ELR (cell line): Measurements from ENCODE around the gene TMPRSS4.
"Not testable (repeated sequence)": the region's sequence is repeated elsewhere in the genome, so short reads cannot be mapped to it uniquely, and the experiment has no call there.

Experiments
- DNase-seq: peaks from one replicate; pipeline ENCODE4 v3.0.0-alpha.2; 2015; ENCODE audit warnings: low read depth

TMPRSS4 gene

DNA sequence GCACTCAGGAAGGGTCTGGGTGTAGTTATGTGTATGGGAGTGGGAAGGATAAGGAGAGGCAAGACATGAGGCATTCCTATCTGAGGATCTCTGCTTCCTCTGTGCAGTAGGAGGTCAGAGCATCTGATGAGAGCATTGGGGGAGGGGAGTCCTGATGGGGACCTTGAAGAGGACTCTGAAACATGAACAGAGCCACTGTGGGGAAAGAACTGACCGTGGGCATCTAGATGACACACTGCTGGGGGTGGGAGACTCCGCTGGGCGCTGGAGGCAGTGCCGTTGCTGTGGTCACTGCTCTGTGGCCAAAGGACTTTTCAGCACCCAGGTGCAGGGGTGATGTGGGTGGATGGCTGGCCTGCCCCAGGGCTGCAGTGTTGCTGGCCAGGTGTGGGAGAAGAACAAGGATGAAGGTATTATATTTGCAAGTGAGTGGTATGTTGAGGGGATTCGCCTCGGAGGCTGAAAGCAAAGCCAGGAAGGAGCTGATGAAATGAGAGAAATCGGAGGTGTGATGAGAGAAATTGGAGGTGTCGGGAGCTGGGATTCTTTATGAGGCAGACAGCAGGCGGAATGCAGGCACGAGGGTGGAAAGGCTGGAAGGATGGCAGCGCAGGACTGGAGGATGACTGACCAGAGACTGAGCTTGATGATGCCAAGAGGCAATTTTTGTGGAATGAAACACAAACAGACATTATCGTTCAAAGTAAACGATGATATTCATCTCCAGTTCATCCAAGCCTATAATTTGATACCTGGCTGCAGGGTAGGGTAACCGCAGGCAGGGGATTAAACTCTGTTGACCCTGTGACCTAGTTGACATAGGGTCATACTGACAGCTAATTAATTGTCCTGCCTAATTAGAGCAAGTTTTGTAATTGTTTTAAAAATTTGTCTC is 19.4 kb upstream of the TMPRSS4 start:
- DNase-seq = no peak

DNA sequence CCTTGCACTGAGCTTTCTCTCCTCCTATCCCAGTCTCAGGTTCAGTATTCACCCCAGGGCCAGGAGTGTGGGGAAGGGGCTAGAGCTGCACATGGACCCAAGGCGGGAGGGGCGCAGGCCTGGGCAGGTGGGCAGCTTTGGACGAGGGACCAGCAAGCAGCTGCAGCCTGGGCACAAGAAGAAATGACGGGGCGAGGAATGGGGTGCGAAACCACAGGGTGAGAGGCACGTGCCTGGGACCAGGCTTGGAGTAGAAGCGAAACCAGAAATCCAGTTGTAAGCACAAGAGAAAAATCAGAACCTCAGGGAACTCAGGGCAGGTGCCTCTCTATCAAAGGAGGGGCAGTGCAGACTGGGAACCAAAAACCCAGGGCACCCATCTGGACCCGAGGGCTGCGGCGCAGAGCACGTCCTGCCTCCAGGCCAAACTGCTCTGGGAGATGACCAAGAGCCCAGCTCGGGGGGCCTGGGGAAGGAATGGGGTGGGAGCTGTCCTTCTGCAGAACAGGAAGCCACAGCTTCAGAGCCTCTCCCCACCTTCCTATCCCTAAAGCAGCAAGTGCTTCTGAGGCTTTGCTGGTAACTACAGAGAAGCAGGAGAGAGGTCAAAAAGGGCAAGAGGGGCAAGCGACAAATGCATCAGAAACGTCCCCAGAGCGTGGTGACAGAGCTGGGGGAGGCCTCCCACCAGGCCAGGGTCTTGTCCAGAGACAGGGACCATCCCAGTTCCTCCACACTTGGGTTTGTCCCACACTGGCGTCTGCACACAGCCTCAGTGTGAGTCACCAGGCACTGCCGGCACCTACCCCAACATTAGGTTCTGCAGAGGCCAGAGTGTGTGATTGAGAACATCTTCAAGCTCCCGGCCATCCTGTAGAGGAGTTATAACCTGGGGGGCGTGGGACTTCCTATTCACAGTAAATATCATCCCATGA is 18.3 kb upstream of the TMPRSS4 start:
- no peak for DNase-seq

DNA sequence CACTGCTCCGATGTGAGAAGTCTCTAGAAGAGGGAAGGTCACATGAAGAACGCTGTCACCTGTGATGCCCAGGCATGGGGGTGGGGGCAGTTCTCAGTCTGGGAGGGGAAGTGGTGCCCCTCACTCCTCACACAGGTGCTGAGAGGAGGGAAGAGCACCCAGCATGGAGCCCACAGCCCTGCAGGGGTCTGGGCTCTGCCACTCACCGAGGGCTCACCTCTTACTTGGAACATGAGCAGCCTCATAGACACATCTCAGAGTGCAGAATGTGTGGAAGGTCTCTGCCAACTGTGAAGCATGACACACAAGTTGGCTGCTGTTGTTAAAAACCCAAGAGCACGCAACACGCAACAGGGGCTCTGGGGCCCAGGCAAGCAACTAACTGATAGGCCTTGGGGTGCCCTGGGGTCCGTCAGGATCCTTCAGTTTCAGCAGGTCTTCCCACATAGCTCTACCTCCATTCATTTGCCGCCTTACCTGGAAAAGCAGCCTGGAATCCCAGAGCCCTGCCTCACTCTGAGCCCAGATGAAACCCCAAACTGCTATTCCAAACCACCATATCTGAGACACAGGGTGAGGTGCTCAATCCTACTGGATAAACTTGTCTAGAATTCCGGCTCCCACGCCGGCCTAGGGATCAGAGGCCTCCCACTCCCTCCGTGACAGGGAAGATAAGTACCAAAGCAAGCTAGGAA is 17.5 kb upstream of the TMPRSS4 start:
- no peak for DNase-seq

- no peak for DNase-seq
Observed at GRCh38 chr11:118060081-118060661, 16.7 kb upstream of the TMPRSS4 start.

- no peak for DNase-seq
Observed at GRCh38 chr11:118060869-118061268, 16.0 kb upstream of the TMPRSS4 start.

GRCh38 chr11:118061586-118062125 is 15.2 kb upstream of the TMPRSS4 start:
- DNase-seq = no peak

- not testable (repeated sequence) for DNase-seq
Observed at GRCh38 chr11:118062181-118062580, 14.7 kb upstream of the TMPRSS4 start.

GRCh38 chr11:118062631-118063030 is 14.2 kb upstream of the TMPRSS4 start:
- DNase-seq = not testable (repeated sequence)

DNA sequence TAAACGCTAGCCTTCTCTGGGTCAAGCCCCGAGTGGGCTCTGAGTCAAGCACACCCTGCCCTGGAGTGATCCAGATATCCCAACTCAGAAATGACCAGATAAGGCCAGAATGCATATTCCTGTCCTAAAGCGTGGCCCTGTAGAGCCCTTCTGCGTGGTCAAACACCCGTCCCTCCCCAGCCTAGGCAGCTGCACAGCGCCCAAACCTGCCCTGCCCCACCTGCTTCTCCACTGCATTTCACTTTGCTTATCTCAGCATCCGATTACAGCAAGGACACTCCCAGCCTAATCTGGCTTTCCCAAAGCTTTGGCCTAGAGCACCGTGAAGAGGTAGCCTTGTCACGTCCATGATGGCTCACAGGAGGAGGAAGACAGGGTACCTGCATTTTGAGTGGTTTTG is 11.9 kb upstream of the TMPRSS4 start:
- no peak for DNase-seq

DNA sequence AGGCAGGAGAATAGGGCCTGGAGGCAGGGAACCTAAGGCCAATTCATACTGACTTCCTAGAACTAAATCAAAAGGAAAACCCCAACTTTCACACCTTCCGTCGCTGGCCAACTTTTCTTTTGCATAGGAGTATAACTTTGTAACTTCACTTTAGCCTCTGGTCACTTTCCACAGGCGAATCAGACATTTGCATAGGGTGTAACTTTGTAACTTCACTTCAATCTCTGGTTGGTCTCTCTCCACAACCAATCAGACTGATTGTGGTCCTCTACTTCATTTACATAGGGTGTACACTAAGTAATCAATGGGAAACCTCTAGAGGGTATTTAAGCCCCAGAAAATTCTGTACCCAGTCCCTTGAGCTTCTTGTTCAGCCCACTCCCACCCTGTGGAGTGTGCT is 11.5 kb upstream of the TMPRSS4 start:
- no peak for DNase-seq

DNA sequence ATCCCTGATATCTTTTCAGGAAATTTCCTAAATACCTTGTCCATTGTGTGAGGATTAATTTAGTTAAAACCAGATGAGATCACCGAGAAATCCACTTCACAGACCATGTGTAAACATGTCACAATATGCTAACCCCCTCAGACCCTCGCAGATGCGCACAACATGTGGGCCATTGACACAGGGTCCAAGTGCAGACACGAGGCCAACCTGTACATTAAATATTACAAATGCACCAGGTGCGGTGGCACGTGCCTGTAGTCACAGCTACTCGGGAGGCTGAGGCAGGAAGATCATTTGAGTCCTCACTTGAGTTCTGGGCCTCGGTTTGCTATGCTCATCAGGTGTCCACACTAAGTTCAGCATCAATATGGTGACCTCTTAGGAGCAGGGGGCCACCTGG is 9.9 kb upstream of the TMPRSS4 start:
- no peak for DNase-seq

DNA sequence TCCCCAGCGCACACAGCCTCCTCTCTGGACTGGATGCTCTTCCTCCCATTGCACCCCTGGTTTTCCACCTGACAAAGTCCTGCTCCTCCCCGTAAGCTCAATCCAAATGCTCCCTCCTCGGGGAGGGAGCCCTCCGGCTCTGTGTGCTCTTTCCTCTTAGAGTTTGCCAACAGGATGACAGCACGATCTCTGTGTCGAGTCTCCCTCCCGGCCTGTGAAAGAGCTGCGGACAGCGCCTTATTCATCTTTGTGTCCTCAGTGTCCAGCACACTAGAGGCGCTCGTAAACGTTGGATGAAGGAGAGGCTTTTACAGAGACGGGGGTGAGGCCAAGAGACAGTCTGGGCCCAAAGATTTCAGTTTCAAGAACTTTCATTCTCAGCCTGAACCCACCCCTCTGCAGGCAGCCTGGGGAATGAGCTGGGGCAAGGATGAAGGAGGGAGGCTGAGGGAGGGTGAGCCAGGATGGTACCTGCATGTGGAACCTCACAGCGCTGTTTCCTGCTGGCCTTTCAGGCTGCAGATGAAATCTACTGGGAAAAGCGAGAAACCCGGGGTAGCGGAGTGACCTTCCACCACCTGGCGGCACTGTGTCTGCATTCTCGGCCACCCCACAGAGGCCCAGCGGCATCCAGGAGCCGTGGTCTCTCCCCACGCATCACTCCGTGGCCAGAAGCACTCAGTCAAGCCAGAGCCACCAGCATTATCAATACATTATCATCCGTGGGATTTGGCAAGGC is 8.5 kb upstream of the TMPRSS4 start:
- no peak for DNase-seq

DNA sequence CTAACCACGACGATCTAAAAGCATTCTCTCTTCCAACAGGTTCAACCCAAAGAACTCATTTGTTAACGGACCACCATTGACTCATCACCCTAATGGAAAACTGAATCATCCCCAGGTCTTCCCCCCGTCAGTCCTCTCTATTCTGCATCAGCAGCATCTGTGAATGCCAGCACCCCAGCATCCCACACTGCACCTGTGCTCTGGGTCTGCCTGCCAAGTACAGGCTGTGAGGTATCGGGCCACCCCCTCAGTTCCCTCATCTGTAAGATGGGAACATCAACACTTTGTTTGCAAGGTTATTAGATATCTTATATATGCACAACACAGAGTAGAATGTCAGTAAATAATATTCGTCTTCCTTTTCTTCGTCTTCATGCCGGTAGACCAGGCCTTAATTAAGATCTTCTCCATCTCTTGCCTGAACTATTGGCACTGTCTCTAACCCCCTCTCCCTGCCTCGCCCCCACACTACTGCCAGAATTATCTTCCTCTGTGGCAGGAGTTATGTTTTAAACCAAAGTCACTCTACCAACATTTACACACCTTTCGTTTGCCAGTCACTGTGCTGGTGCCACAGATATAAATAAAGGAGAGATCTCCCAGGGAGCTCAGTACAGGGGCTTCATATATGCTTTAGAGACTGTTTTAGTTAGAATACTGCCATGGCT is 7.8 kb upstream of the TMPRSS4 start:
- DNase-seq = no peak

DNA sequence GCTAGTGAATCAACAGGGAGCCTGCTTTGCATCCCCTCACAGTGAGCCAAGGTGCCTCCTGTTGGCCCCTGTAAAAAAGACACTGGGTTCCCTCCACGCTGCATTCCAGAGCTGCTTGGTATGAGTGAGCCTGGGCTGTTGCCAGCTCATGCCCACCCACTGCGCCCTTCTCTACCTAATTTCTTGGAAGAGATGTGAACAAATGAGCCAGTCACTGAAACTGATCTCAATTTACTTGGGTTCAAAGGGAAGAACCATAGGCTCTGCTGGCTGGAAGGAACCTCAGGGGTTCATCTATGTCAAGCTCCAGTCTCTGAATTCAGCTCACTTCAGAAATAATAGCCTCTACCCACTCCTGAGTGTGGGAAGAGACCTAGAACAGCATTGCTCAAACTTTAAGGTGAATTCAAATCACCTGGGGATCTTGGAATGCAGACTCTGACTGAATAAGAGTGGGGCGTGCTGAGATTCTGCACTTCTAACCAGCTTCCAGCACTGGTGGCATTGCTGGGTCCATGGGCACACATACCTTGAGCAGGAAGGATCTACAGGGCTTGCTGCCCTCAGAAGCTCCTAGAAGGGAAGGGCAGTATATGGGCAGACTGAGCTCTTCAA is 5.4 kb upstream of the TMPRSS4 start:
- no peak for DNase-seq

DNA sequence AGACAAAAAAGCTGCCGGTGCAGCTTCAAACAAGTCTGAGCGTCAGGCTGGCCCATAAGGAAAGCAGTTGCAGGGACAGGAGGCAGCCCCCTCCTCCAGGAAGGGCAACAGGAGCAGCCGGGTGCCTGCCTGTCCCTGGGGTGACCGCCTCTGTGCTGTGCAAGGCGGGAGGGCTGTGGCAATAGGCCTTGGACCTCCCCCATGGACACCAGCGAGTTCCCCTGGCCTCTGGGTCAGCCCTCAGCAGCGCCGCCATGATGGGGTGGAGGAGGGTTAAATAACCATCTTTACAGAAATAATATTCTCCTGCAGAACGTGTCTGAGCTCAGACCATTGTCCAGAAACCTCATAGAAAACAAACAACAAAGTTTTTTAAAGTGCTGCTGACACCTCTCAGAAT is 3.3 kb upstream of the TMPRSS4 start:
- no peak for DNase-seq

GRCh38 chr11:118074091-118074685 is 2.7 kb upstream of the TMPRSS4 start:
- DNase-seq = no peak

DNA sequence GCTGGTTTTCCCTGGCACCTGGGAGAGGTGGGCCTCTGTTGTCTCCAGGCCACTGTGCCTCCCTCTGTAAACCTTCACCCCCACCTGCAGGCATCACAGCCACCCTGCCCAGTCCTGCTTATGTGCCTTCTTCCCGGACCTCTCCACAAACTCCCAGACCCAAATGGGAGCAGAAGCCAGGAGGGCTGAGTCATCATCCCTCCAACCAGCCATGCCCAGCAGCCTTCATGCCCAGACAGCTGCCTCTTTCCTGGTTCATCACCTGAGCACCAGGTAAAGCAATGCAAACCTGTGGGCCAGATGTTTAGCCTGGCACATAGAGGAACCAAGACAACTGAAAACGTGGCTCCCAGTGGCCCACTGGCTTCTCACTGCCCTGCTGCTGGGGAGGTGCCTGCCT is 2.1 kb upstream of the TMPRSS4 start:
- no peak for DNase-seq

DNA sequence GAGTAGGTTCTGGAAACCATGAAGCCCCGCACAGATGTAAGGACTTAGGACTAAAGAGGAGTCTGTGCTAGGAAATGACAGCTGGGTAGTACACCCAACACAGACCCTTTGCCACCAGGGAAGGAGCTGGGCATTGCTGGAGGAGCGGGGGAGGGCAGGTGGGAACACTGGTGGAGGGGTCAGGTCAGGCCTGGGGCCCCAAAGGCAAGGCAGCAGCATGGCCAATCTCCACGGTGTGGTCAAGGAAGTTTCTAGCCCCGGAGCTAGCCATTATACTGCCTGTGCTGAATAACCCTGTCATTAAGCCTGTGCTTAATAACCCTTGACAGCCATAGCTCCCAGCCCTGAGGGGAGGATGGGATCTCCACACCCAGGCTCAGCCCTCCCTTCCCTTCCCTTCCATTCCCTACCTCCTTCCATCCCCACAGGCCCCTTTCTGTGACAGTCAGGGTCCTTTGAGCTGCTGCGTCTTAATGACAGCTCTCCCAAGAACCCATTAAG is 2.1 kb downstream of the TMPRSS4 start:
- no peak for DNase-seq

- no peak for DNase-seq
Observed at GRCh38 chr11:118079491-118079890, 2.6 kb downstream of the TMPRSS4 start.
